Measurements from ENCODE around the gene KLK12.

- TF ChIP-seq CTCF (IDR thresholded peaks at IDR 0.05; ENCODE audit: poor library complexity) (no peak), EZH2phosphoT487 (IDR thresholded peaks at IDR 0.05; ENCODE audit: low read depth, severe bottlenecking, unreplicated experiment) (no peak)
These were observed 25.5 kb upstream of the KLK12 start for GRCh38 chr19:51060336-51060735.

All from hepatocyte (in vitro differentiated cells).